K562 (cell line): ENCODE data around the gene MUSK. TPM values are rescaled to one million over a fixed set of nuclear protein-coding genes. Genes with fewer than 3 reads are reported as not detected.

Experiments
- ATAC-seq: fragments of 200-7000 bp; cut with Tn5 transposase; 3 replicates; pipeline ENCODE4 v1.9.1; 2020; ENCODE audit warnings: moderate library complexity
- BruUV-seq: library from RNA; stranded (reverse); fragments of 400-500 nt; replicated peaks from 2 replicates; lab custom pipeline; 2021; lab: Mats Ljungman, UMichigan
- CTCF ChIA-PET: fragments of 300-600 bp; formaldehyde crosslinking; extraction: SDS; loops from one replicate; lab custom pipeline; 2021; ENCODE audit warnings: low intra/inter-chr PET ratio; lab: Yijun Ruan, JAX
- POLR2A ChIA-PET: fragments of 300-600, 350-650 bp; sonication (Branson Sonifier 250); formaldehyde crosslinking; extraction: SDS; loops from one replicate; lab custom pipeline; 2021; ENCODE audit warnings: antibody characterized with exemption, inconsistent platforms; lab: Yijun Ruan, JAX
- DNase-seq, 4 experiments: peaks; one replicate each; pipeline versions ENCODE4 v3.0.0 to v3.0.0-alpha.2; 2011 to 2018; ENCODE audit warnings: low spot score in 3 of 4, mixed read lengths in 3 of 4; ENCODE audit errors: extremely low read depth in 1 of 4
- FAIRE-seq: peaks from 2 replicates; lab custom pipeline; 2011; peaks lifted over from hg19 to GRCh38; lab: Jason Lieb, UNC
- H2AFZ ChIP-seq: 2 replicates; pipeline ENCODE4 v1.6.0; 2011; ENCODE audit warnings: low read depth, low read length, control low read depth, inconsistent platforms
- H3K27ac ChIP-seq: fragments of 200-600 bp; 3 replicates; pipeline ENCODE4 v1.8.0; 2011; ENCODE audit warnings: low read depth, mild to moderate bottlenecking, control low read depth, inconsistent platforms, low read length, moderate library complexity, mixed read lengths; ENCODE audit errors: extremely low read depth
- H3K27me3 ChIP-seq, 2 experiments: fragments of 300-600 bp in 1 of 2; 2 replicates in 1 of 2; 3 replicates in 1 of 2; pipeline versions ENCODE4 v1.6.0 to v1.8.0; 2011; ENCODE audit warnings: inconsistent platforms in 2 of 2, low read length in 2 of 2, mild to moderate bottlenecking in 1 of 2, mixed read lengths in 1 of 2, moderate library complexity in 1 of 2; ENCODE audit not compliant: control insufficient read depth in 2 of 2, insufficient read depth in 2 of 2
- H3K36me3 ChIP-seq: fragments of 300-600 bp; 3 replicates; pipeline ENCODE4 v1.8.0; 2011; ENCODE audit warnings: mild to moderate bottlenecking, low read length, inconsistent platforms; ENCODE audit not compliant: control insufficient read depth, insufficient read depth
- H3K4me1 ChIP-seq, 2 experiments: fragments of 200-600 bp in 1 of 2; replicated peaks in 1 of 2; 2 replicates in 1 of 2; 3 replicates in 1 of 2; pipeline versions ENCODE4 v1.5.1 to v1.8.0; 2011; ENCODE audit warnings: inconsistent platforms in 2 of 2, low read length in 2 of 2, mild to moderate bottlenecking in 1 of 2, mixed read lengths in 1 of 2, moderate library complexity in 1 of 2; ENCODE audit not compliant: control insufficient read depth in 2 of 2, insufficient read depth in 2 of 2
- H3K4me2 ChIP-seq: 2 replicates; pipeline ENCODE4 v1.6.1; 2011; ENCODE audit warnings: low read length, control low read depth, inconsistent platforms, mixed read lengths; ENCODE audit not compliant: insufficient read depth
- H3K4me3 ChIP-seq: fragments of 200-600 bp; sonication (generic), shearing (Covaris generic); 2 replicates; pipeline ENCODE4 v1.5.1; 2016; ENCODE audit warnings: control low read depth, inconsistent platforms
- H3K79me2 ChIP-seq: fragments of 200-600 bp; 3 replicates; pipeline ENCODE4 v1.8.0; 2011; ENCODE audit warnings: low read length, inconsistent platforms; ENCODE audit not compliant: control insufficient read depth, insufficient read depth
- H3K9ac ChIP-seq, 2 experiments: 2 replicates each; pipeline versions ENCODE4 v1.6.0 to v1.6.1; 2011; ENCODE audit warnings: low read depth in 2 of 2, low read length in 2 of 2, control low read depth in 1 of 2, inconsistent platforms in 1 of 2, mild to moderate bottlenecking in 1 of 2, mixed read lengths in 1 of 2; ENCODE audit not compliant: insufficient read depth in 1 of 2
- H3K9me1 ChIP-seq: one replicate; pipeline ENCODE4 v1.6.0; 2011; ENCODE audit warnings: inconsistent platforms, mild to moderate bottlenecking, low read length, moderate library complexity; ENCODE audit not compliant: control insufficient read depth, insufficient read depth
- H3K9me3 ChIP-seq: replicated peaks from 2 replicates; pipeline ENCODE4 v1.5.1; 2011; ENCODE audit warnings: low read depth, low read length, inconsistent platforms; ENCODE audit not compliant: control insufficient read depth, insufficient read depth
- H4K20me1 ChIP-seq: replicated peaks from 2 replicates; pipeline ENCODE4 v1.6.1; 2011; ENCODE audit warnings: low read length, inconsistent platforms, mixed read lengths; ENCODE audit not compliant: control insufficient read depth, insufficient read depth
- DACH1 ChIP-seq: fragments of 450-650 bp; IDR thresholded peaks from 2 replicates; pipeline ENCODE4 v1.6.1; 2018; ENCODE audit not compliant: partially characterized antibody
- HBP1 ChIP-seq: fragments of 450-650 bp; formaldehyde crosslinking; IDR thresholded peaks from 2 replicates; pipeline ENCODE4 v1.4.0; 2022; ENCODE audit warnings: missing genetic modification characterization
- HDAC6 ChIP-seq: IDR thresholded peaks from 2 replicates; pipeline ENCODE4 v1.6.1; 2012; ENCODE audit warnings: low read depth, mild to moderate bottlenecking, control low read depth, inconsistent platforms, low read length, moderate library complexity
- NR2C1 ChIP-seq, 2 experiments: fragments of 450-650 bp; IDR thresholded peaks; 2 replicates each; pipeline ENCODE4 v1.6.1; 2017; ENCODE audit warnings: mild to moderate bottlenecking in 2 of 2, antibody characterized with exemption in 1 of 2, inconsistent platforms in 1 of 2, missing compliant biosample characterization in 1 of 2, missing genetic modification characterization in 1 of 2
- XRCC3 ChIP-seq: fragments of 450-650 bp; IDR thresholded peaks from 2 replicates; pipeline ENCODE4 v1.6.1; 2017; ENCODE audit warnings: mild to moderate bottlenecking, moderate library complexity
- ZMIZ1 ChIP-seq, 2 experiments: fragments of 150-350 bp in 1 of 2; IDR thresholded peaks; 2 replicates each; pipeline ENCODE4 v1.6.1; 2012 to 2016; ENCODE audit warnings: low read depth in 2 of 2, low read length in 2 of 2, mild to moderate bottlenecking in 1 of 2, moderate library complexity in 1 of 2
- WGBS: fragments of 100-300 bp; shearing (Covaris generic); methylation state at CpG from one replicate; pipeline ENCODE4 v1.1.6; 2016; ENCODE audit warnings: low coverage, mixed read lengths; ENCODE audit not compliant: insufficient coverage; ENCODE audit errors: missing lambda C conversion rate; 5-methylcytosine and 5-hydroxymethylcytosine counted together
- in situ Hi-C: fragments of 300-500 bp; cut with MboI; formaldehyde crosslinking; loops from 4 replicates; pipeline ENCODE4 v1.15.0; 2018; ENCODE audit warnings: inconsistent platforms, mixed read lengths
- intact Hi-C: fragments of 100-400 bp; cut with micrococcal nuclease; formaldehyde crosslinking; loops from 2 replicates; pipeline ENCODE4 v1.14.2; 2022
- polyA plus RNA-seq, 8 experiments: library from polyadenylated mRNA; depleted of rRNA in 4 of 8; stranded (reverse) in 5 of 8; unstranded in 3 of 8; fragments of >200 nt; fragmentation: Nextera tagmentation in 2 of 8; fragmentation: Illumina TruSeq in 1 of 8; extraction: Ambion mirVana in 2 of 8; extraction: Trizol in 1 of 8; gene quantifications; 2 replicates each; pipeline versions ENCODE4 v1.2.1 to v1.2.3, GENCODE V29; 2011 to 2014; ENCODE audit warnings: inconsistent platforms in 1 of 8, missing spikeins in 1 of 8
- total RNA-seq, 7 experiments: library from RNA; depleted of rRNA in 6 of 7; stranded (reverse); fragments of >200 nt in 6 of 7; fragmentation: Illumina TruSeq in 2 of 7; extraction: Trizol in 2 of 7; gene quantifications; 2 replicates each; pipeline versions ENCODE4 v1.2.1 to v1.2.3, GENCODE V29; 2011 to 2021; ENCODE audit warnings: low replicate concordance in 1 of 7

The MUSK gene
- total and polyA plus RNA-seq, 9 of the 15 experiments (the other 6 are each of a cell fraction or from before 2014, with no cell fraction given), result not detected

- TF ChIP-seq NR2C1 (IDR thresholded peaks at IDR 0.05), result no peak
- TF ChIP-seq NR2C1 (tag; IDR thresholded peaks at IDR 0.05), result no peak
- no peak for TF ChIP-seq HDAC6
- no peak for TF ChIP-seq DACH1
- TF ChIP-seq XRCC3, result no peak
- TF ChIP-seq, all 486 proteins: peak for 0
Measured at GRCh38 chr9:110769667-110770066, 101.1 kb downstream of the MUSK start (continued).

GRCh38 chr9:110775724-110776123, 107.1 kb downstream of the MUSK start:
- no peaks in the 10 kb centered on the region for H3K4me1 ChIP-seq
- no peak overlapping the region for H3K27ac ChIP-seq
- H3K9me3 ChIP-seq, result no peaks in the 10 kb centered on the region
- no peaks in the 10 kb centered on the region for H4K20me1 ChIP-seq
- FAIRE-seq (no peak), ATAC-seq (no peak), DNase-seq (no peak)
- ChIA-PET CTCF (no interaction called here), POLR2A (no interaction called here)
- H3K79me2 ChIP-seq, result no peaks in the 10 kb centered on the region
- H3K9ac ChIP-seq, result no peak overlapping the region
- WGBS, result 0% methylated on average over 5 of the region's 5 CpGs
- H2AFZ ChIP-seq, result no peak overlapping the region
- H3K4me2 ChIP-seq, result no peak overlapping the region
- intact Hi-C loops (no loop called here), in situ Hi-C loops (no loop called here)
- no peaks in the 10 kb centered on the region for H3K9me1 ChIP-seq
- BruUV-seq, result no TSS peak
- TF ChIP-seq ZMIZ1 (IDR thresholded peaks at IDR 0.05; ENCODE audit: low read depth in 2 of 2, low read length in 2 of 2) (no peak), HBP1 (CRISPR knock-in tag) (no peak)
- H3K27me3 ChIP-seq, result no peaks in the 10 kb centered on the region
- H3K36me3 ChIP-seq, result no peaks in the 10 kb centered on the region
- H3K4me3 ChIP-seq, result no peak overlapping the region
